Suprapubic skin (tissue), 3 donors: ENCODE data around the gene CAPNS2.

Source experiments
- CTCF ChIP-seq, 2 donors: fragments of 200-600 bp in 1 of 2; fragments of 450-650 bp in 1 of 2; sonication (generic) in 1 of 2; IDR thresholded peaks; one replicate each; pipeline ENCODE4 v1.5.1; 2016 to 2019; ENCODE audit warnings: antibody characterized with exemption in 2 of 2, mild to moderate bottlenecking in 1 of 2, moderate library complexity in 1 of 2
- POLR2A ChIP-seq, 2 donors: fragments of 450-650 bp; IDR thresholded peaks; one replicate each; pipeline ENCODE4 v1.6.1; 2017; ENCODE audit warnings: antibody characterized with exemption in 2 of 2, mild to moderate bottlenecking in 2 of 2, moderate library complexity in 2 of 2

DNA sequence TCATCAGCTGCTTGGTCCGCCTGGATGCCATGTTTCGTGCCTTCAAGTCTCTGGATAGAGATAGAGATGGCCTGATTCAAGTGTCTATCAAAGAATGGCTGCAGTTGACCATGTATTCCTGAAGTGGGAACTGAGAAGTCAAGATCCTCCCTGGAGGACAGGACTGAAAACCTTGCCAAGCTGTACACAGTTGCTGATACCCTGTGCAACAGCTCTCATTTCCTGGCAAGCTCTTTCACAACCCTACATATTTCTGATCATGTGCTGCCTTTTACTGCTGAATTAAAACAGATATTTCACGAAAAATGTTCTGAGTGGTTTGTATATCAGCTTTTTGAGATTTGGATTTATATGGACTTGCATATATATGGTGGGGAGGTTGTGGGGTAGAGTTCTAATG is 898 bp downstream of the CAPNS2 start:
- no peak for TF ChIP-seq POLR2A (IDR thresholded peaks at IDR 0.05)
- TF ChIP-seq CTCF (IDR thresholded peaks at IDR 0.05) = no peak
